MM.1S (cell line): ENCODE data around the gene IQUB.
"Not testable (repeated sequence)": the region's sequence is repeated elsewhere in the genome, so short reads cannot be mapped to it uniquely, and the experiment has no call there.

ENCODE experiments used
- DNase-seq: peaks from one replicate; pipeline ENCODE4 v3.0.0-alpha.2; 2015
- H2AFZ ChIP-seq: fragments of 300-600 bp; sonication (generic); 2 replicates; pipeline ENCODE4 v1.6.0; 2016; ENCODE audit warnings: antibody characterized with exemption, low read length
- H3F3A ChIP-seq: fragments of 300-600 bp; sonication (generic); 2 replicates; pipeline ENCODE4 v1.6.1; 2016; ENCODE audit warnings: mild to moderate bottlenecking, antibody characterized with exemption, low read length, moderate library complexity, mixed read lengths; ENCODE audit not compliant: insufficient read depth
- H3K27ac ChIP-seq: fragments of 300-600 bp; sonication (generic); 2 replicates; pipeline ENCODE4 v1.5.1; 2016; ENCODE audit warnings: mild to moderate bottlenecking, low read length
- H3K27me3 ChIP-seq: fragments of 300-600 bp; sonication (generic); replicated peaks from 2 replicates; pipeline ENCODE4 v1.6.0; 2016; ENCODE audit warnings: low read length; ENCODE audit not compliant: insufficient read depth
- H3K36me3 ChIP-seq: fragments of 300-600 bp; sonication (generic); replicated peaks from 2 replicates; pipeline ENCODE4 v1.6.1; 2016; ENCODE audit warnings: mild to moderate bottlenecking, low read length, mixed read lengths; ENCODE audit not compliant: insufficient read depth
- H3K4me1 ChIP-seq: fragments of 300-600 bp; sonication (generic); 2 replicates; pipeline ENCODE4 v1.6.1; 2016; ENCODE audit warnings: low read length, mixed read lengths
- H3K4me2 ChIP-seq: fragments of 300-600 bp; sonication (generic); 2 replicates; pipeline ENCODE4 v1.6.0; 2016; ENCODE audit warnings: low read depth, low read length
- H3K4me3 ChIP-seq: fragments of 300-600 bp; sonication (generic); 2 replicates; pipeline ENCODE4 v1.5.1; 2016; ENCODE audit warnings: low read length, mixed read lengths
- H3K79me2 ChIP-seq: fragments of 300-600 bp; sonication (generic); 2 replicates; pipeline ENCODE4 v1.6.1; 2016; ENCODE audit warnings: mixed run types, low read length, mixed read lengths
- H3K9ac ChIP-seq: fragments of 300-600 bp; sonication (generic); 2 replicates; pipeline ENCODE4 v1.6.1; 2016; ENCODE audit warnings: low read length, mixed read lengths
- H3K9me2 ChIP-seq: fragments of 300-600 bp; sonication (generic); replicated peaks from 2 replicates; pipeline ENCODE4 v1.6.1; 2016; ENCODE audit warnings: mild to moderate bottlenecking, low read length, mixed read lengths; ENCODE audit not compliant: insufficient read depth
- H3K9me3 ChIP-seq: fragments of 300-600 bp; sonication (generic); replicated peaks from 2 replicates; pipeline ENCODE4 v1.6.1; 2016; ENCODE audit warnings: mild to moderate bottlenecking, low read length, mixed read lengths; ENCODE audit not compliant: insufficient read depth
- H4K20me1 ChIP-seq: fragments of 300-600 bp; sonication (generic); 2 replicates; pipeline ENCODE4 v1.6.1; 2016; ENCODE audit warnings: mild to moderate bottlenecking, low read length, moderate library complexity, mixed read lengths; ENCODE audit not compliant: insufficient read depth
- CTCF ChIP-seq: fragments of 300-600 bp; sonication (generic); IDR thresholded peaks from 2 replicates; pipeline ENCODE4 v1.5.1; 2016; ENCODE audit warnings: antibody characterized with exemption, low read length, mixed read lengths
- EZH2 ChIP-seq: fragments of 300-600 bp; sonication (generic); optimal IDR thresholded peaks from 2 replicates; pipeline ENCODE3; 2017; ENCODE audit warnings: low read depth, mild to moderate bottlenecking, antibody characterized with exemption, low read length, mixed read lengths
- EZH2phosphoT487 ChIP-seq: fragments of 300-600 bp; sonication (generic); IDR thresholded peaks from 2 replicates; pipeline ENCODE4 v1.6.1; 2018; ENCODE audit warnings: antibody characterized with exemption, low read length

The IQUB gene

GRCh38 chr7:123533929-123534382 is 439 bp downstream of the IQUB start:
- peaks cover 5% of the 10 kb centered on the region; the same call in 1 of the 2 replicates for H3K4me1 ChIP-seq
- no peaks in the 10 kb centered on the region for H3K9me2 ChIP-seq
- H3K36me3 ChIP-seq, result no peaks in the 10 kb centered on the region
- no peaks in the 10 kb centered on the region for H3K79me2 ChIP-seq
- no peak overlapping the region for H3K27ac ChIP-seq
- peaks cover 11% of the 10 kb centered on the region; the same call in 1 of the 2 replicates for H3F3A ChIP-seq
- no peaks in the 10 kb centered on the region for H3K9me3 ChIP-seq
- H4K20me1 ChIP-seq, result no peaks in the 10 kb centered on the region
- H3K4me3 ChIP-seq, result peak overlapping the region; percentile 73
- H3K27me3 ChIP-seq, result peaks cover 19% of the 10 kb centered on the region
- peak overlapping the region; percentile 81 for H2AFZ ChIP-seq
- peak overlapping the region; percentile 90 for H3K4me2 ChIP-seq
- TF ChIP-seq EZH2phosphoT487, result no peak
- TF ChIP-seq CTCF, result no peak
- no peak for TF ChIP-seq EZH2
- peak; percentile 48 for DNase-seq
- H3K9ac ChIP-seq, result peak overlapping the region; percentile 32; the same call in 1 of the 2 replicates

GRCh38 chr7:123533553-123533917 is 860 bp downstream of the IQUB start:
- Histone ChIP-seq H3F3A (peaks cover 11% of the 10 kb centered on the region; the same call in 1 of the 2 replicates), H3K27me3 (peaks cover 19% of the 10 kb centered on the region), H3K9me3 (no peaks in the 10 kb centered on the region), H4K20me1 (no peaks in the 10 kb centered on the region), H3K4me1 (peaks cover 5% of the 10 kb centered on the region; the same call in 1 of the 2 replicates), H3K36me3 (no peaks in the 10 kb centered on the region), H3K79me2 (no peaks in the 10 kb centered on the region), H3K9ac (no peak overlapping the region), H2AFZ (no peak overlapping the region), H3K9me2 (no peaks in the 10 kb centered on the region), H3K4me2 (no peak overlapping the region; the same call in 1 of the 2 replicates), H3K4me3 (no peak overlapping the region), H3K27ac (no peak overlapping the region)
- no peak for TF ChIP-seq CTCF
- TF ChIP-seq EZH2, result no peak
- no peak for TF ChIP-seq EZH2phosphoT487
- no peak for DNase-seq

GRCh38 chr7:123532788-123533552 is 1.4 kb downstream of the IQUB start:
- not testable (repeated sequence) for H3K79me2 ChIP-seq, H3K27ac ChIP-seq, H3K9me2 ChIP-seq, H3K9me3 ChIP-seq, H3K4me1 ChIP-seq, H4K20me1 ChIP-seq, H2AFZ ChIP-seq, H3K9ac ChIP-seq, DNase-seq, H3K36me3 ChIP-seq
- H3K4me3 ChIP-seq, result 0 out of 2 replicates have a peak overlapping the region, but pooled peaks have one; percentile 17
- peaks cover 11% of the 10 kb centered on the region; the same call in 1 of the 2 replicates for H3F3A ChIP-seq
- peak overlapping the region; percentile 15; the same call in 1 of the 2 replicates for H3K4me2 ChIP-seq
- H3K27me3 ChIP-seq, result peaks cover 19% of the 10 kb centered on the region

- not testable (repeated sequence) for H3K36me3 ChIP-seq, DNase-seq, H3K9me2 ChIP-seq, H3K9me3 ChIP-seq, H4K20me1 ChIP-seq, H3K9ac ChIP-seq, H3K79me2 ChIP-seq, H3K27ac ChIP-seq, H2AFZ ChIP-seq, H3K4me1 ChIP-seq
- peak overlapping the region; percentile 38; the same call in 1 of the 2 replicates for H3K4me3 ChIP-seq
- H3F3A ChIP-seq, result peaks cover 11% of the 10 kb centered on the region; the same call in 1 of the 2 replicates
- H3K27me3 ChIP-seq, result peaks cover 19% of the 10 kb centered on the region
- peak overlapping the region; percentile 55 for H3K4me2 ChIP-seq
These were observed 2.1 kb downstream of the IQUB start for GRCh38 chr7:123532343-123532742.

GRCh38 chr7:123530035-123530591 is 4.3 kb downstream of the IQUB start:
- not testable (repeated sequence) for H3K79me2 ChIP-seq, H3K4me2 ChIP-seq, H3K9ac ChIP-seq, H3K36me3 ChIP-seq, H4K20me1 ChIP-seq, DNase-seq, H2AFZ ChIP-seq, H3K9me3 ChIP-seq, H3K9me2 ChIP-seq, H3K4me3 ChIP-seq, H3K27ac ChIP-seq, H3K4me1 ChIP-seq
- peaks cover 11% of the 10 kb centered on the region; the same call in 1 of the 2 replicates for H3F3A ChIP-seq
- peaks cover 19% of the 10 kb centered on the region for H3K27me3 ChIP-seq
